Endothelial cell of umbilical vein (primary cell): ENCODE results near the gene PSMC1. TPM values are rescaled to one million over a fixed set of nuclear protein-coding genes. Genes with fewer than 3 reads are reported as not detected.

Source experiments
- BruUV-seq: library from RNA; stranded (reverse); fragments of 400-500 nt; replicated peaks from 2 replicates; lab custom pipeline; 2021; lab: Mats Ljungman, UMichigan
- CTCF ChIA-PET: fragments of 300-600, 350-600 bp; sonication (Branson Sonifier 250); formaldehyde crosslinking; loops from one replicate; lab custom pipeline; 2021; ENCODE audit warnings: antibody characterized with exemption, inconsistent platforms; lab: Charles Lee
- POLR2A ChIA-PET: fragments of 300-600, 350-600 bp; sonication (Branson Sonifier 250); formaldehyde crosslinking; loops from one replicate; lab custom pipeline; 2021; ENCODE audit warnings: antibody characterized with exemption, inconsistent platforms; lab: Charles Lee
- DNase-seq: peaks from one replicate; pipeline ENCODE4 v3.0.0-alpha.2; 2011; ENCODE audit warnings: low read depth, low spot score
- FAIRE-seq: peaks from 2 replicates; lab custom pipeline; 2011; peaks lifted over from hg19 to GRCh38; lab: Jason Lieb, UNC
- H2AFZ ChIP-seq: 2 replicates; pipeline ENCODE4 v1.6.0; 2012; ENCODE audit warnings: low read depth, low read length, control low read depth, inconsistent platforms
- H3K27ac ChIP-seq: 2 replicates; pipeline ENCODE4 v1.5.1; 2011; ENCODE audit warnings: low read depth, mild to moderate bottlenecking, control low read depth, low read length, moderate library complexity; ENCODE audit not compliant: insufficient read depth
- H3K27me3 ChIP-seq, 2 experiments: 2 replicates each; pipeline versions ENCODE4 v1.6.0 to v1.6.1; 2011; ENCODE audit warnings: low read length in 2 of 2, mixed read lengths in 1 of 2; ENCODE audit not compliant: control insufficient read depth in 2 of 2, insufficient read depth in 2 of 2
- H3K36me3 ChIP-seq, 2 experiments: 2 replicates in 1 of 2; 3 replicates in 1 of 2; pipeline ENCODE4 v1.5.1; 2011; ENCODE audit warnings: low read length in 2 of 2, mild to moderate bottlenecking in 1 of 2, moderate library complexity in 1 of 2; ENCODE audit not compliant: control insufficient read depth in 2 of 2, insufficient read depth in 2 of 2; ENCODE audit errors: extremely low read depth in 1 of 2
- H3K4me1 ChIP-seq: 3 replicates; pipeline ENCODE4 v1.5.1; 2011; ENCODE audit warnings: mild to moderate bottlenecking, low read length; ENCODE audit not compliant: control insufficient read depth, insufficient read depth; ENCODE audit errors: extremely low read depth
- H3K4me2 ChIP-seq: 2 replicates; pipeline ENCODE4 v1.6.1; 2011; ENCODE audit warnings: low read length, control low read depth, mixed read lengths; ENCODE audit not compliant: insufficient read depth
- H3K4me3 ChIP-seq, 3 experiments: fragments of 200-600 bp in 1 of 3; sonication (generic), shearing (Covaris generic) in 1 of 3; replicated peaks in 1 of 3; 2 replicates each; pipeline ENCODE4 v1.5.1; 2011 to 2016; ENCODE audit warnings: control low read depth in 3 of 3, low read length in 3 of 3, mild to moderate bottlenecking in 2 of 3, inconsistent platforms in 1 of 3, low read depth in 1 of 3, moderate library complexity in 1 of 3; ENCODE audit not compliant: insufficient read depth in 1 of 3
- H3K79me2 ChIP-seq: 2 replicates; pipeline ENCODE4 v1.6.0; 2012; ENCODE audit warnings: low read length, inconsistent platforms; ENCODE audit not compliant: control insufficient read depth, insufficient read depth
- H3K9ac ChIP-seq: replicated peaks from 2 replicates; pipeline ENCODE3; 2011; ENCODE audit warnings: low read length, control low read depth; ENCODE audit not compliant: insufficient read depth; ENCODE audit errors: extremely low read depth
- H3K9me1 ChIP-seq: replicated peaks from 3 replicates; pipeline ENCODE4 v1.6.0; 2011; ENCODE audit warnings: mild to moderate bottlenecking, low read length; ENCODE audit not compliant: control insufficient read depth, insufficient read depth; ENCODE audit errors: extremely low read depth
- H3K9me3 ChIP-seq: replicated peaks from 2 replicates; pipeline ENCODE4 v1.5.1; 2012; ENCODE audit warnings: low read length, inconsistent platforms; ENCODE audit not compliant: control insufficient read depth, insufficient read depth
- H4K20me1 ChIP-seq: replicated peaks from 2 replicates; pipeline ENCODE3; 2011; ENCODE audit warnings: mild to moderate bottlenecking, low read length; ENCODE audit not compliant: control insufficient read depth, insufficient read depth; ENCODE audit errors: extremely low read depth
- EZH2 ChIP-seq: IDR thresholded peaks from 2 replicates; pipeline ENCODE4 v1.6.1; 2012; ENCODE audit warnings: borderline replicate concordance, low read depth, mild to moderate bottlenecking, moderate library complexity, low read length, inconsistent platforms; ENCODE audit not compliant: severe bottlenecking
- FOS ChIP-seq: IDR thresholded peaks from 2 replicates; pipeline ENCODE4 v1.6.1; 2011; ENCODE audit warnings: mild to moderate bottlenecking, low read length, moderate library complexity, borderline replicate concordance; ENCODE audit not compliant: insufficient read depth
- GATA2 ChIP-seq: IDR thresholded peaks from 2 replicates; pipeline ENCODE4 v1.7.0; 2011; ENCODE audit warnings: low read depth, mild to moderate bottlenecking, moderate library complexity, mixed read lengths, low read length; ENCODE audit not compliant: insufficient read length, insufficient read depth
- JUN ChIP-seq: IDR thresholded peaks from 2 replicates; pipeline ENCODE4 v1.6.1; 2011; ENCODE audit warnings: borderline replicate concordance, low read depth; ENCODE audit not compliant: insufficient read length, insufficient read depth
- MYC ChIP-seq: IDR thresholded peaks from one replicate; pipeline ENCODE4 v1.6.1; 2011; ENCODE audit warnings: mild to moderate bottlenecking, low read depth, low read length
- POLR2A ChIP-seq: IDR thresholded peaks from 2 replicates; pipeline ENCODE4 v1.6.1; 2012; ENCODE audit warnings: low read depth, mild to moderate bottlenecking, control low read depth, low read length
- POLR2AphosphoS5 ChIP-seq: IDR thresholded peaks from 2 replicates; pipeline ENCODE4 v1.6.1; 2012; ENCODE audit warnings: low read depth, mild to moderate bottlenecking, control low read depth, low read length, moderate library complexity; ENCODE audit not compliant: insufficient read depth
- dilution Hi-C: fragments of 300-500 bp; cut with MboI; formaldehyde crosslinking; loops from one replicate; pipeline ENCODE4 v1.15.0; 2019; ENCODE audit warnings: low sequenced_read_pairs; ENCODE audit not compliant: extremely low pct_ligation_motif_present
- intact Hi-C: fragments of 100-400 bp; cut with micrococcal nuclease; formaldehyde crosslinking; loops from one replicate; pipeline ENCODE4 v1.10.0; 2022
- polyA plus RNA-seq, 4 experiments: library from polyadenylated mRNA; depleted of rRNA in 3 of 4; stranded (reverse) in 3 of 4; unstranded in 1 of 4; fragments of >200 nt; gene quantifications; 2 replicates each; pipeline versions ENCODE4 v1.2.1 to v1.2.3, GENCODE V29; 2011 to 2012; ENCODE audit warnings: missing spikeins in 1 of 4
- total RNA-seq: library from RNA; stranded (reverse); gene quantifications from 2 replicates; pipeline ENCODE4 v1.2.3, GENCODE V29; 2021
- TF ChIP-seq, protein P1 (sequence below): IDR thresholded peaks from 2 replicates; pipeline ENCODE4 v1.6.1; 2011; ENCODE audit not compliant: insufficient read depth, insufficient read length
- TF ChIP-seq, protein P2 (sequence below), 2 donors: IDR thresholded peaks; 1 replicate in 1 of 2; 2 replicates in 1 of 2; pipeline ENCODE4 v1.5.1; 2011; ENCODE audit warnings: low read length in 2 of 2, mild to moderate bottlenecking in 2 of 2, moderate library complexity in 2 of 2, control low read depth in 1 of 2, inconsistent platforms in 1 of 2, low read depth in 1 of 2; ENCODE audit not compliant: insufficient read depth in 1 of 2; ENCODE audit errors: extremely low read depth in 1 of 2

The PSMC1 gene
- total and polyA plus RNA-seq, 2 donors (not counting 3 experiments of a cell fraction or from before 2014, with no cell fraction given), result 77.4 to 129 TPM

DNA sequence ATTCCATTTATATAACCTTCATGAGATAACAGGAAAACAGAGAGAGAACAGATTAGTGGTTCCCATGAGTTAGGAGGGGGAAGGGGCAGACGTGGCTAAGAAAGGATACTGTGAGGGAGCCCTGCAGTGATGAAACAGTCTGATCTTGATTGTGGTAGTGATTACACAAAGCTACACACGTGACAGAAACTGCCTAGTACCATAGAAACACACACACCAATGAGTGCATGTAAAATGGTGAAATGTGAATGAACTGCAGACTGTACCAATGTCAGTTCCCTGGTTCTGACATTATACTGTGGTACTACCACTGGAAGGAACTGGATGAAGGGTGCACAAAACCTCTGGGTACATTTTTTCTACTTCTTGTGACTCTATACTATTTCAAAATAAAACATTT lies 38.5 kb downstream of the PSMC1 start:
- TF ChIP-seq JUN, result no peak
- TF ChIP-seq, protein P1, sequence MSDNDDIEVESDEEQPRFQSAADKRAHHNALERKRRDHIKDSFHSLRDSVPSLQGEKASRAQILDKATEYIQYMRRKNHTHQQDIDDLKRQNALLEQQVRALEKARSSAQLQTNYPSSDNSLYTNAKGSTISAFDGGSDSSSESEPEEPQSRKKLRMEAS, result no peak
- TF ChIP-seq MYC, result no peak
- no peak for TF ChIP-seq GATA2
- dilution Hi-C loops (no loop called here), intact Hi-C loops (no loop called here)
- Histone ChIP-seq H4K20me1 (no peaks in the 10 kb centered on the region), H3K27me3 (no peaks in the 10 kb centered on the region), H3K9ac (no peak overlapping the region), H2AFZ (no peak overlapping the region), H3K9me3 (no peaks in the 10 kb centered on the region), H3K4me2 (no peak overlapping the region), H3K4me1 (no peaks in the 10 kb centered on the region), H3K4me3 (no peak overlapping the region), H3K36me3 (peaks cover 5 to 15% of the 10 kb centered on the region in 2 experiments), H3K79me2 (no peaks in the 10 kb centered on the region), H3K9me1 (no peaks in the 10 kb centered on the region), H3K27ac (no peak overlapping the region)
- FAIRE-seq (no peak), DNase-seq (no peak)
- CTCF ChIA-PET, result no interaction called here
- POLR2A ChIA-PET, result no interaction called here
- BruUV-seq, result no TSS peak

DNA sequence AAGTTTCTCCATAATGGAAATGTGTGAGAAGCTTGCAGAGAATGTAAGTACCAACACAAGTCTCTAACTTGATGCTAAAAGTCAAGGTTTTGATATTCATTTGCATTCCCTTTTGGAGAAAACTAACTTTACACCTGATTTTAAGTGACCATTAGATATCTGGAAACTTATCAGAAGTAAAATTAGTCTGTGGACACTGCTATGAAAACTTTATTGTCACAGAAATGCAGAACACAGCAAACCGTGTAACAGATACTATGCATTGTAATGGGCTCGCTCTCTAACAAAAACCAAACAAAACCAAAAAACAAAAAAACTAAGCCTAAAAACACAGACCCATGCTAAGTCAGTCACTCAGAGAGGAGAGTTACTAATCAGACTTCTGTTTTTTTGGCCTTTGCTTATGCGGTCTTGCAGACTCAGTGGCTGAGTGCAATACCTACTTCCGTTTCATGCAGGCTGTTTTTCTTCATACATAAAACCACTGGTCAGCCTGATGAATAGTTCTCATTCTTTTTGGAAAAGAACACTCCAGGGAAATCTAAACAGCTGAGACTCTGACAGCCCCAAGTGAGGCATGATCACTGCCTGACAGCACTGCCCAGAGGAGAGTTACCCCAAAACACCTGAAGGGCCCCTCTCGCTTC lies 39.6 kb downstream of the PSMC1 start:
- no peaks in the 10 kb centered on the region for H3K9me1 ChIP-seq
- H3K27me3 ChIP-seq, result no peaks in the 10 kb centered on the region
- BruUV-seq, result no TSS peak
- H3K4me1 ChIP-seq, result no peaks in the 10 kb centered on the region
- intact Hi-C loops, result no loop called here
- ChIA-PET POLR2A (no interaction called here), CTCF (no interaction called here)
- no peak for FAIRE-seq
- H3K4me3 ChIP-seq, result no peak overlapping the region
- no peaks in the 10 kb centered on the region for H4K20me1 ChIP-seq
- H3K9me3 ChIP-seq, result no peaks in the 10 kb centered on the region
- dilution Hi-C loops, result no loop called here
- no peaks in the 10 kb centered on the region for H3K79me2 ChIP-seq
- no peak for DNase-seq
- no peak overlapping the region for H3K4me2 ChIP-seq
- peaks cover 5 to 10% of the 10 kb centered on the region in 2 experiments for H3K36me3 ChIP-seq
- no peak overlapping the region for H2AFZ ChIP-seq
- no peak overlapping the region for H3K9ac ChIP-seq
- no peak overlapping the region for H3K27ac ChIP-seq
- TF ChIP-seq JUN (no peak), MYC (no peak), GATA2 (no peak), FOS (no peak), POLR2A (no peak), POLR2AphosphoS5 (no peak), EZH2 (no peak)
- TF ChIP-seq, protein P2, sequence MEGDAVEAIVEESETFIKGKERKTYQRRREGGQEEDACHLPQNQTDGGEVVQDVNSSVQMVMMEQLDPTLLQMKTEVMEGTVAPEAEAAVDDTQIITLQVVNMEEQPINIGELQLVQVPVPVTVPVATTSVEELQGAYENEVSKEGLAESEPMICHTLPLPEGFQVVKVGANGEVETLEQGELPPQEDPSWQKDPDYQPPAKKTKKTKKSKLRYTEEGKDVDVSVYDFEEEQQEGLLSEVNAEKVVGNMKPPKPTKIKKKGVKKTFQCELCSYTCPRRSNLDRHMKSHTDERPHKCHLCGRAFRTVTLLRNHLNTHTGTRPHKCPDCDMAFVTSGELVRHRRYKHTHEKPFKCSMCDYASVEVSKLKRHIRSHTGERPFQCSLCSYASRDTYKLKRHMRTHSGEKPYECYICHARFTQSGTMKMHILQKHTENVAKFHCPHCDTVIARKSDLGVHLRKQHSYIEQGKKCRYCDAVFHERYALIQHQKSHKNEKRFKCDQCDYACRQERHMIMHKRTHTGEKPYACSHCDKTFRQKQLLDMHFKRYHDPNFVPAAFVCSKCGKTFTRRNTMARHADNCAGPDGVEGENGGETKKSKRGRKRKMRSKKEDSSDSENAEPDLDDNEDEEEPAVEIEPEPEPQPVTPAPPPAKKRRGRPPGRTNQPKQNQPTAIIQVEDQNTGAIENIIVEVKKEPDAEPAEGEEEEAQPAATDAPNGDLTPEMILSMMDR (IDR thresholded peaks at IDR 0.05; ENCODE audit: extremely low read depth in 1 of 2, insufficient read depth in 1 of 2, low read depth in 1 of 2, low read length in 2 of 2), result no peak
- TF ChIP-seq, protein P1, result no peak
